ENCODE measurements around the gene IPCEF1. TPM values are rescaled to one million over a fixed set of nuclear protein-coding genes. Genes with fewer than 3 reads are reported as not detected.

IPCEF1 gene
- total RNA-seq, 6 experiments from 2014 or later: 0.31 TPM; not detected in 5

DNA sequence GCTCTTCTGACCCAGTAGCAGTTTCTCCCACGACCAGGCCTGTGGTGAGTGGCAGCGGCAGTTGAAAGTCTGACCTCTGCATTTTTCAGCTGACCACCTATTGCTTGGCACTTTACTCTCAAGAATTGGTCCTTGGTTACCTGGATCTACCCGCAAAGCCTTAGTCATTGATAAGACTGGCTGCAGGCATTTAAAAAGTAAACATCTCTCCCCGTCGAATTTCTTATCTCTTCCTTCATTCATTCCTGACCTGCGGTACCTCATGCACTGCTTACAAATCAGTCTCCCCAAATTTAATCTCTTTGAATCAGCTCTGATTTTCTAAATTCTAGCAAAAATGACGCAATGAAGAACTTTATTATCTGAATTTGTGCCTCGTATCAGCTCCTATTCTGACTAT is 26.1 kb upstream of the IPCEF1 start:
- H3K4me3 Mint-ChIP-seq: no peak overlapping the region
- H3K9me3 Mint-ChIP-seq: 0 out of 2 replicates have a peak, but pooled peaks cover 4% of the 10 kb centered on the region
- H3K27ac Mint-ChIP-seq: no peak overlapping the region
- peaks cover 38% of the 10 kb centered on the region for H3K4me1 Mint-ChIP-seq (ENCODE audit: low read depth)
- TF ChIP-seq, protein P1, sequence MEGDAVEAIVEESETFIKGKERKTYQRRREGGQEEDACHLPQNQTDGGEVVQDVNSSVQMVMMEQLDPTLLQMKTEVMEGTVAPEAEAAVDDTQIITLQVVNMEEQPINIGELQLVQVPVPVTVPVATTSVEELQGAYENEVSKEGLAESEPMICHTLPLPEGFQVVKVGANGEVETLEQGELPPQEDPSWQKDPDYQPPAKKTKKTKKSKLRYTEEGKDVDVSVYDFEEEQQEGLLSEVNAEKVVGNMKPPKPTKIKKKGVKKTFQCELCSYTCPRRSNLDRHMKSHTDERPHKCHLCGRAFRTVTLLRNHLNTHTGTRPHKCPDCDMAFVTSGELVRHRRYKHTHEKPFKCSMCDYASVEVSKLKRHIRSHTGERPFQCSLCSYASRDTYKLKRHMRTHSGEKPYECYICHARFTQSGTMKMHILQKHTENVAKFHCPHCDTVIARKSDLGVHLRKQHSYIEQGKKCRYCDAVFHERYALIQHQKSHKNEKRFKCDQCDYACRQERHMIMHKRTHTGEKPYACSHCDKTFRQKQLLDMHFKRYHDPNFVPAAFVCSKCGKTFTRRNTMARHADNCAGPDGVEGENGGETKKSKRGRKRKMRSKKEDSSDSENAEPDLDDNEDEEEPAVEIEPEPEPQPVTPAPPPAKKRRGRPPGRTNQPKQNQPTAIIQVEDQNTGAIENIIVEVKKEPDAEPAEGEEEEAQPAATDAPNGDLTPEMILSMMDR (IDR thresholded peaks at IDR 0.05): no peak
- H3K27me3 Mint-ChIP-seq (ENCODE audit: insufficient read depth): peaks cover 3% of the 10 kb centered on the region
- DNase-seq: no peak
- H3K36me3 Mint-ChIP-seq (ENCODE audit: low read depth): peaks cover 7% of the 10 kb centered on the region

GRCh38 chr6:154381548-154381947 is 24.9 kb upstream of the IPCEF1 start:
- Mint-ChIP-seq H3K36me3 (ENCODE audit: low read depth) (peaks cover 7% of the 10 kb centered on the region), H3K4me3 (no peak overlapping the region), H3K9me3 (0 out of 2 replicates have a peak, but pooled peaks cover 4% of the 10 kb centered on the region), H3K27ac (no peak overlapping the region), H3K27me3 (ENCODE audit: insufficient read depth) (peaks cover 3% of the 10 kb centered on the region), H3K4me1 (ENCODE audit: low read depth) (peaks cover 27% of the 10 kb centered on the region)
- TF ChIP-seq, protein P1 (IDR thresholded peaks at IDR 0.05): no peak
- DNase-seq: no peak

- no peak overlapping the region for H3K4me3 Mint-ChIP-seq
- peaks cover 3% of the 10 kb centered on the region for H3K27me3 Mint-ChIP-seq (ENCODE audit: insufficient read depth)
- no peak overlapping the region for H3K27ac Mint-ChIP-seq
- H3K9me3 Mint-ChIP-seq: 0 out of 2 replicates have a peak, but pooled peaks cover 4% of the 10 kb centered on the region
- TF ChIP-seq, protein P1 (IDR thresholded peaks at IDR 0.05): no peak
- peaks cover 7% of the 10 kb centered on the region for H3K36me3 Mint-ChIP-seq (ENCODE audit: low read depth)
- peaks cover 21% of the 10 kb centered on the region for H3K4me1 Mint-ChIP-seq (ENCODE audit: low read depth)
- no peak for DNase-seq
These were observed 24.1 kb upstream of the IPCEF1 start for GRCh38 chr6:154380741-154381140.

DNA sequence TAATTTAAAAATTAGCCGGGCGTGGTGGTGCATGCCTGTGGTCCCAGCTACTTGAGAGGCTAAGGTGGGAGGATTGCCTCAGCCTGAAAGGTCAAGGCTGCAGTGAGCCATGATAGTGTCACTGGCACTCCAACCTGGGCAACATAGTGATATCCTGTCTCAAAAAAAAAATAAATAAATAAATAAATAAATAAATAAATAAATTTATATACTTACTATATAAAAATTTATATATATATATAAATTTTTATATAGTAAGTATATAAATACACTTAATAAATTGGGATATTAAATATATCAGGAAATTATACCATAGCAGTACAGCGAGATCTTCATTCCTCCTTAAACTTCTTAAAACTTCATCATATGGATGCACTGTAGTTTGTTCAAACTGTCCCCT is 23.0 kb upstream of the IPCEF1 start:
- 0 out of 2 replicates have a peak, but pooled peaks cover 4% of the 10 kb centered on the region for H3K9me3 Mint-ChIP-seq
- H3K4me3 Mint-ChIP-seq: no peak overlapping the region
- no peak overlapping the region for H3K27ac Mint-ChIP-seq
- DNase-seq: no peak
- no peaks in the 10 kb centered on the region; the same call in 1 of the 2 replicates for H3K27me3 Mint-ChIP-seq (ENCODE audit: insufficient read depth)
- TF ChIP-seq, protein P1 (IDR thresholded peaks at IDR 0.05): no peak
- H3K4me1 Mint-ChIP-seq (ENCODE audit: low read depth): peaks cover 15% of the 10 kb centered on the region
- H3K36me3 Mint-ChIP-seq (ENCODE audit: low read depth): peaks cover 7% of the 10 kb centered on the region

GRCh38 chr6:154378518-154378917 is 21.9 kb upstream of the IPCEF1 start:
- DNase-seq: no peak
- H3K4me3 Mint-ChIP-seq: no peak overlapping the region
- H3K27ac Mint-ChIP-seq: no peak overlapping the region
- H3K9me3 Mint-ChIP-seq: 0 out of 2 replicates have a peak, but pooled peaks cover 4% of the 10 kb centered on the region
- TF ChIP-seq, protein P1 (IDR thresholded peaks at IDR 0.05): no peak
- H3K36me3 Mint-ChIP-seq (ENCODE audit: low read depth): peaks cover 7% of the 10 kb centered on the region
- H3K4me1 Mint-ChIP-seq (ENCODE audit: low read depth): peaks cover 6% of the 10 kb centered on the region
- H3K27me3 Mint-ChIP-seq (ENCODE audit: insufficient read depth): no peaks in the 10 kb centered on the region; the same call in 1 of the 2 replicates
